Fibroblast of skin of right biceps (primary cell): ENCODE results near the gene NANS.
"Not testable (repeated sequence)": the region's sequence is repeated elsewhere in the genome, so short reads cannot be mapped to it uniquely, and the experiment has no call there.

Experiments used
- DNase-seq: peaks from one replicate; pipeline ENCODE4 v3.0.0-alpha.2; 2013

Gene NANS, protein sequence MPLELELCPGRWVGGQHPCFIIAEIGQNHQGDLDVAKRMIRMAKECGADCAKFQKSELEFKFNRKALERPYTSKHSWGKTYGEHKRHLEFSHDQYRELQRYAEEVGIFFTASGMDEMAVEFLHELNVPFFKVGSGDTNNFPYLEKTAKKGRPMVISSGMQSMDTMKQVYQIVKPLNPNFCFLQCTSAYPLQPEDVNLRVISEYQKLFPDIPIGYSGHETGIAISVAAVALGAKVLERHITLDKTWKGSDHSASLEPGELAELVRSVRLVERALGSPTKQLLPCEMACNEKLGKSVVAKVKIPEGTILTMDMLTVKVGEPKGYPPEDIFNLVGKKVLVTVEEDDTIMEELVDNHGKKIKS

DNA sequence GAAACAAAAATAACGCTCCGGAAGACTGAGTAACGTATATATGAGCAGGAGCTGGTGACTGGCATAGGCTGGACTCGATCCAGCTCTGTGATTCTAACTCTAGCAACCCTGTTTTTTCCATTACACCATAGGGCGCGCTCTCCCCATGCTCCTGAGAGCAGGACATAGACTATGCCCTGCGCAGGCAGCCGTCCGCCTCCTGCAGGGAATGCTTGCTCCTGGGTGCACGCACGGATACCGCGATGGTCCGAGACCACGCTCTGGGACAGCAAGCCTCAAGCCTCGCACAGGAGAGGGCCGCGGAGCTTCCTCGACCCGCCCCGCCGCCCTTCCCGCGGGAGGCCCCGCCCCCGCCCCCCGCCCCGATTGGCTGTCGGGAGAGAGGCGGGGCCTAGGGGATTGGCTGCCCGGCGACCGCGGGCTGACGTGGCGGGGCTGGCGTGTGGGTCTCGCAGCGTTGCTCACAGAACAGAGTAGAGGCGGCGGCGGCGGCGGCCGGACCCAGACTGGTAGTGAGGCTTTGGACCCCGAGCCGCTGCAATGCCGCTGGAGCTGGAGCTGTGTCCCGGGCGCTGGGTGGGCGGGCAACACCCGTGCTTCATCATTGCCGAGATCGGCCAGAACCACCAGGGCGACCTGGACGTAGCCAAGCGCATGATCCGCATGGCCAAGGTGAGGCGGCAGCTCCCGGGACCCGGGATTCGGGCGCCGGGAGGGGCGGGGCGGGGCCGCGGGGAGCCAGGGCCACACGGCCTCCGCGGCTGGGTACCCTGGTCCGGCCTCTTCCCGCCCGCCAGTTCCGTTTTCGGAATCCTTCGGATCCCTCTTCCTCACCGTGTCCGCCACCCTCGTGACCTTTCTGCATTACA, at the start of gene NANS:
NANS (plus strand) TSS at position 464 of the 869 bp plus-strand sequence; CDS start at position 541, 77 bp downstream.
- DNase-seq = peak; percentile 94

DNA sequence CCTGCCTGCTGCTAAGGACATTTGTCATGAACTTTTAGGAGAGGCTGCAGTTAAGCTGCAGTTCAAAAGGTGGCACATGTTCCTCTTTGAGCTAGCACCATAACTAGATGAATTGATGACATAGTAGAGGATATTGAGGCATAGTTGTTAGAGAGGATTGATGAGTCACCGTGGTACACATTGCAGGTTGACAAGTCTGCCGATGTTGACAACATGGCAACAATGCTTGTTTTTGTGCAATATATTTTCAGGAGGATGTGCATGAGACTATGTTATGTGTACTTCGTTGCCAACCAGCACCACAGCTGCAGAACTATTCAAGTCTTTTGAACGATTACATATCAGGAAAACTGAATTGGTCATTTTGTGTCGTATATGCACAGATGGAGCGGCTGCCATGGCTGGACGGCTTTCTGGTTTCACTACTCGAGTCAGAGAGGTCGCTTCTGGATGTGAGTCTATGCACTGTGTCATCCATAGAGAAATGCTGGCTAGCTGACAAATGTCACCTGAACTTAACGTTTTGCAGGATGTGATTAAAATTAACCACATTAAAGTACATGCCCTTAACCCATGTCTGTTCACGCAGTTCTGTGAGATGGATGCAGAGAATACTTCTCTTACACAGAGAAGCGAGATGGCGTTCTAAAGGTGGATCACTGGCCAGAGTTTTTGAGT, 49.1 kb upstream of the NANS start:
- DNase-seq = no peak

DNA sequence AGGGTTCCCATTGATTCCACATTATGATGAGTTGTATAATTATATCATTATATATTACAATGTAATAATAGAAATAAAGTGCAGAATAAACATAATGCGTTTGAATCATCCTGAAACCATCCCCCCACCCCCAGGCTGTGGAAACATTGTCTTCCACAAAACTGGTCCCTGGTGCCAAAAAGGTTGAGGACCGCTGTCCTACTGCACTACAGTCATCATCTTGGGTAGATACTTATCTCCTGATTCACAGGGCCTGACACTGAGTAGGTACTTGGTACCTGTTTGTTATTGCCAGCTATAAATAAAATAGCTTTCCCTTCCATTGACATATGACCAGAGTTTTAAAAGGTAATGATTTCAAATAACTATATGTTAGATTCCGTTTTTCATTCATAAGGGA, 47.8 kb upstream of the NANS start:
- DNase-seq = no peak

DNA sequence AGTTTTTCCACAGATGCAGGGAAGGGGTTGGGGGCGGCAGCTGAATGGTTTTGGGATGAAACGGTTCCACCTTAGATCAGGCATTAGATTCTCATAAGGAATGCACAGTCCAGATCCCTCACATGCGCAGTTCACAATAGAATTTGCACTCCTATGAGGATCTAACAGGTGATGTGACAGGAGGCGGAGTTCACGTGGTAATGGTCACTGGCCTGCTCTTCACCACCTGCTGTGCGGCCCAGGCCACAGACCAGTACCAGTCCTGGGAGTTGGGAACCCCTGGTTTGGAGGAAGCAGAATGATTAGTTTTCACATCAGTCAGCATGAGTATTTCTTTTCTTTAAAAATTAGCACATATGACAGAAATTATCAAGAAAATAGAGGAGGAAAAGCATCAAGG, 47.1 kb upstream of the NANS start:
- no peak for DNase-seq

DNA sequence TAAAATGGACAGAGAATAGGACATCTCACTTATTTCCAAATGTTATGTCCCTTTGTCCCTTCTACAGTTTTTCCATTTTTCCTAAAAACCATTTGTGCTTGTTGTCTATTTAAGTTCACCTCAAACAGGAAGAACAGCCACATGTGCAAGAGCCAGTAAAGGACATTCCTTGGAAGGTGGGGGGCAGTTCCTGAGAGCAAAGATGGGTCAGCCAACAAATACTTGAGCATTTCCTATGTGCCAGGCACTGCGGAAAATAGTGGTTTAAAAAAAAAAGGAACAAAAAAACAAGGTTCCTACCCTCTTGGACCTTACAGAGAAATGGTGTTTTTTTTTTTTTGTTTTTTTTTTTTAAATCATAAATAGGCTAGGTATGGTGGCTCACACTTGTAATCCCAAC, 46.6 kb upstream of the NANS start:
- DNase-seq = no peak

GRCh38 chr9:98010445-98010844, 46.1 kb upstream of the NANS start:
- no peak for DNase-seq

DNA sequence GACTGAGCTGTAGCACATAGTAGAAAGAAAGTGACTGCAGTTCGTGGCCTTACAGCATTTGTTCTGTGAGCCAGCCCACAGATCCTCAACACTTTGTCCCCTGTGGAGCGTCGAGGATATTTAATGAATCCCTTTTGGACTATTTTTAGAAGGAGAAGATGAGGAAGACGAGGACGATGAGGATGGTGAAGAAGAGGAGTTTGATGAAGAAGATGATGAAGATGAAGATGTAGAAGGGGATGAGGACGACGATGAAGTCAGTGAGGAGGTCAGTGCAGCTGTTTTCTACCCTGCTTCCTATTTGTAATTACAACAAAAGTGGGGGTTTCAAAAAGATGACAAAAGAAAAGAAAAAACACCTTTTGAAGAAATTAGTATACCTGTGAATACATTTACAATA, 45.4 kb upstream of the NANS start:
- DNase-seq = no peak

GRCh38 chr9:98016137-98016680, 40.3 kb upstream of the NANS start:
- DNase-seq = no peak

- DNase-seq = no peak
Measured at GRCh38 chr9:98017306-98017705, 39.2 kb upstream of the NANS start.

GRCh38 chr9:98018347-98018746, 38.2 kb upstream of the NANS start:
- no peak for DNase-seq

GRCh38 chr9:98019098-98019497, 37.4 kb upstream of the NANS start:
- DNase-seq = no peak

- DNase-seq = not testable (repeated sequence)
Measured at GRCh38 chr9:98019869-98020268, 36.7 kb upstream of the NANS start.

DNA sequence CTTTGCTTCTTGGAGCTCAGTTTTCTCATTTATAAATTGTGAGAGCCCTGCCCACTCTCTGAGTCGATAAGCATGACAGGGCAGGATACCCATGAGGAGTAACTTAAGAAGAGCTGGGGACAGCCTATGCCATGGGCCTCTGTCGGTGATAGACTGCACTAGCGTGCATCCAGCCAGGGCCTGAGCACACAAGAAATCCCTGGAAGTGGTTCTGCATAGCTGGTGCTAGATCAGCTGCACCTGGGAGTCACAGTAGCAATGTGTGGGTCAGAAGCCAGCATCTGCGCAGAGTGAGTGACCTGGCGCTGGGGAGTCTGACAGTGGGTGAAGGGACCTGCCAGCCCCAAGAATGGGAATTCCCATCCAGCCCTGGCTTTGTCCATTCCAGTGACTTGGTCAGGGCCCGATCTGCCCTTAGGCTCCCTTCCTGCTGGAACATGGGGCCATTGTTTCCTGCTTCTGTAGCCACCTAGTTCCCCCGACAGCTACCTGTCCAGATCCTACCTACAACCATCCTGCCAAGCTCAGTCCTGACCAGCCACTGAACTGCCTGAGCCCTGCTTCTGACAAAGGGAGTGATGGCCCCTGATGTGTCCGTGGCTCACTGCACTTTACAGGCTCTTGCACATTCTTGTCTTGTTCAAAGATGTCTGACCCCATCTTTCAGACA, 35.9 kb upstream of the NANS start:
- DNase-seq = no peak

GRCh38 chr9:98021306-98022040, 35.1 kb upstream of the NANS start:
- DNase-seq = no peak

- peak; percentile 10 for DNase-seq
Measured at GRCh38 chr9:98022447-98022846, 34.1 kb upstream of the NANS start.

DNA sequence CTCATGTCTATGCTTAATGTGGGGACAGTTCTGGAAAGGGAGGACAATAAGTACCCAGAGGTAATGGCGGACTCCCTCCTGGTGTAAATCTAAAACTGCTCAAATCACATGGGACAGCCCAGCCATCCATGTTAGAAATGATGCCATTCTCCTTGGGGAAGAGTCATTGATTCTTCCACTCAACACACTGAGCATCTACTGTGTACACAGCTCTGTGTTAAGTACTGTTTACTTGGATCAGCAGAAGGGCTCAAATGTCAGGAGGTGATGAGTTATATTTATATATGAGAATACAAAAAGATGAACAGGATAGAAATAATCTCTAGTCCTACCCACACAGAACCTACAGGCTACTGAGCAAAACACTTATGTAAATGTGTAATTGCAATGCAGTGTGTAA, 31.8 kb upstream of the NANS start:
- DNase-seq = no peak

DNA sequence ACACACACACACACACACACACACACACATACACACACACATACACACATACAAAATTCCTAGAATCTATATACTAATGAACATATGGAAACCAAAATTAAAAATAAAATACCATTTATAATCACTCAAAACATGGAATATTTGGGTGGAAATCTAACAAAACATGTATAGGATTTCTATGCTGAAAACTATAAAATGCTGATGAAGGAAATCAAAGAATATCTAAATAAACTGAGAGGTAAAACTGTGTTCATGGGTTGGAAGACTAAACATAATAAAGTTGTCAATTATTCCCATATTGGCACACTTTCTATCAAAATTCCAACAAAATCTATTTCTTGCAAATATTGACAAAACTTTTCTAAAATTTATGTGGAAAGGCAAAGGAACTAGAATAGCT, 25.4 kb upstream of the NANS start:
- no peak for DNase-seq

GRCh38 chr9:98031935-98032334, 24.6 kb upstream of the NANS start:
- peak; percentile 66 for DNase-seq

- peak; percentile 67 for DNase-seq
Measured at GRCh38 chr9:98034593-98035546, 21.7 kb upstream of the NANS start.

DNA sequence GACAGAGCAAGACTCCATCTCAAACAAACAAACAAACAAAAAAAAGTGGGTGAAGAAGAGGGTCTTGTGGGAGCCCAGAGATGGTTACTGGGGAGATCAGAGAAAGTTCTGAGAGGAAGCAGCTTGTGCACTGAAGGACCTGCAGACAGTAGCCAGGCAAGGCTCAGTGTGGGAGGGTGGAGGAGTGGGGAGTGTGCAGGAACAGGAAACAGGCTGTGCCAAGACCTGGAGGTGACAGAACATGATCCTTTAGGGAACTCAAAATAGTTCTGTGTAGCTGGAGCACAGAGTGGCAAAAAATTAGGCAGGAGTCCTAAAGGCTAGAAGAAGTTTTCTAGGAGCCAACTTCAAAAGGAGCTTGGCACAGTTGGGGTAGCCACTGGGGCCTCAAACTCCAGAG, 19.2 kb upstream of the NANS start:
- peak; percentile 6 for DNase-seq

GRCh38 chr9:98038958-98039357, 17.6 kb upstream of the NANS start:
- DNase-seq = no peak
